Erythroblast (primary cell): ENCODE data around the gene RTF2.

Experiments used
- DNase-seq, 2 experiments: peaks; one replicate each; lab custom pipeline; 2025; lab: John Stamatoyannopoulos, UW
- GATA1 ChIP-seq: IDR thresholded peaks from 2 replicates; pipeline ENCODE4 v1.6.1; 2011; ENCODE audit warnings: low read depth, mild to moderate bottlenecking, control low read depth, low read length, moderate library complexity
- POLR2A ChIP-seq: IDR thresholded peaks from 2 replicates; pipeline ENCODE4 v1.6.1; 2011; ENCODE audit warnings: mild to moderate bottlenecking, low read length

The RTF2 gene

DNA sequence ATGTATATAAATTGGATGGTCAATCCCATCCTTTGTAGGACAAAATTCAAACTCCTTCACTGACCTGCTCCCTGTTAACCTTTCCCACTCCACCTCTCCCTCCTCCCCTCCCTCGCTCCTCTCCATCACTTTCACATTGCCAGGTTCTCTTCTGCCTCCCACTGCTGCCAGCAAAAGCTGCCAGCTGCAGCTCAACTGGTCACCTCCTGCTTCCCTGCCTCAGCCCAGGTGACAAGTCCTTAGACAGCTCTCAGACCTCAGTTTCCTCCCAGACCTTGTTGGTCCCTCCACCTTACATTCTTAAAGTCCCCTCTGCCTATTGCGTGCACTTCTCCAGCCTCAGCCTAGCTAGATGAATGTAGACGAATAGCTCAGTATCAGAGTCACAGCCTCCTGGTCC lies 23.3 kb upstream of the RTF2 start:
- no peak for DNase-seq
- TF ChIP-seq GATA1 (no peak), POLR2A (no peak)

GRCh38 chr20:56445540-56445939 lies 22.9 kb upstream of the RTF2 start:
- DNase-seq, result no peak
- no peak for TF ChIP-seq GATA1
- no peak for TF ChIP-seq POLR2A

DNA sequence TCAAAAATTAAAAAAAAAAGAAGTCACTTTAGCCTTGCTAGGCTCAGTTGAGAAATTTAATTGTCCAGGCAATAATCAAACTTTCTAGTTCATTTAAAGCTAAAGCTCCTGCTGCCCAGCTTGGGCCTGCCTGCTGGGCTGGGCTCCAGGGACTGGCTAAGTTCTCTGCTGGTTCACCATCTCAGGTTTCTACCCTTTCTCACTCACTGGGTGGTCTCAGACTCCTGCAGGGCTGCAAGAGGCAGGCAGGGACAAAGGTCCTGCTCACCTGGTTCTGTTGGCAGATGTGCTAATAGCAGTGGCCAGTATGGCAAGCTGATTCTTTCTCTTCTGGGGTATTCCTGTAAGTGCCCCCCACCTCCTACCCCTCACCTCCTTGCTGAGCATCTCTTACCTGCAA lies 21.2 kb upstream of the RTF2 start:
- no peak for DNase-seq
- TF ChIP-seq GATA1 (no peak), POLR2A (no peak)

GRCh38 chr20:56449459-56449858 lies 19.0 kb upstream of the RTF2 start:
- no peak for DNase-seq

DNA sequence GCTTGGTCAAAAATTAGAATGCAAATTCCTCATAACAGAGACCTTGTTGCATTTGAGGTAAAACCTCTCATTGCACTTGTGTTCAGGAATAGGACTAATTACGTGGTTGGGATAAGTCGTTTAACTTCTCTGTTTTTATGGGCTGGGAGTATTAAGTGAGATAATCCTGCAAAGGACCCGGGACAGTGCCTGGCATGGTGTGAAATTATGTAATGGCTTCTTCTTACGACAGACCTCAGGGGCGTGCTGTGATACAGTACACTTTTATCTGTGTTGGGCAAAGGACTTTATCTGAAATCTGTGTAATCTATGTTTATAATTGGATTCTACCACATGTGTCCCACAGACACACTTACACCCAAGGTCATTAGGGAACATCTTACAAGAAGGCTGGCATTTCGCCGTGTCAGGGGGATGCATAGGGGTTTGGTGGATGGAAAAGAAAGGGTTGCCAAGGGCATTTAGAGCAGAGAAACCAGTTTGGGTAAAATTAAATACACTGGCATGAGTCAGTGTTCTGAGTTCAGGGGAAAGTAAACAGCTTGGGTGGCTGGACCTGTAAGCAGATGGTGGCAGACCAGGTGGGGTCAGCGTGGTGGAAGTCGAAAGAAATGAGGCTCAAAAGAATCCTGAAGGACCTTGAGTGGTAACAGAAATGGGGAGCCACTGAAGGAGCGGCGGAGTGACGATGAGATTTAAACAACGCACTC lies 17.2 kb upstream of the RTF2 start:
- TF ChIP-seq POLR2A, result no peak
- DNase-seq, result no peak

More at GRCh38 chr20:56449459-56449858, 19.0 kb upstream of the RTF2 start:
- TF ChIP-seq POLR2A (no peak), GATA1 (no peak)

DNA sequence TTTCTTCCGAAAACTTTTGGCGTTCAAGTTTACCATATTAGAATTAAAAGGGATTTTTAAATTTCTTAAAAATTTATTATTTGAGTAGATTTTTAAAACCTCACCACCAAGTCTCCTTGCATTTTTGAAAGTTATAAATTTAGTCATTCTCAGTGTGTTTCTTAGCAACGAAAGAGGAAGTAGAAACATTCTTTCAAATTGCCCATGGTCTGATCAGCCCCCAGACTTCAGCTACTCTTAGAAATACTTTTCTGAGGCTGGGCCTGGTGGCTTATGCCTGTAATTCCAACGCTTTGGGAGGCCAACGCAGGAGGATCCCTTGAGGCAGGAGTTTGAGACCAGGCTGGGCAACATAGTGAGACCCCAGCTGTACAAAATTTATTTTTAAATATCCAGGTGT lies 15.1 kb upstream of the RTF2 start:
- no peak for DNase-seq
- TF ChIP-seq GATA1 (no peak), POLR2A (no peak)

GRCh38 chr20:56454754-56455153 lies 13.7 kb upstream of the RTF2 start:
- TF ChIP-seq POLR2A (no peak), GATA1 (no peak)
- DNase-seq, result no peak

DNA sequence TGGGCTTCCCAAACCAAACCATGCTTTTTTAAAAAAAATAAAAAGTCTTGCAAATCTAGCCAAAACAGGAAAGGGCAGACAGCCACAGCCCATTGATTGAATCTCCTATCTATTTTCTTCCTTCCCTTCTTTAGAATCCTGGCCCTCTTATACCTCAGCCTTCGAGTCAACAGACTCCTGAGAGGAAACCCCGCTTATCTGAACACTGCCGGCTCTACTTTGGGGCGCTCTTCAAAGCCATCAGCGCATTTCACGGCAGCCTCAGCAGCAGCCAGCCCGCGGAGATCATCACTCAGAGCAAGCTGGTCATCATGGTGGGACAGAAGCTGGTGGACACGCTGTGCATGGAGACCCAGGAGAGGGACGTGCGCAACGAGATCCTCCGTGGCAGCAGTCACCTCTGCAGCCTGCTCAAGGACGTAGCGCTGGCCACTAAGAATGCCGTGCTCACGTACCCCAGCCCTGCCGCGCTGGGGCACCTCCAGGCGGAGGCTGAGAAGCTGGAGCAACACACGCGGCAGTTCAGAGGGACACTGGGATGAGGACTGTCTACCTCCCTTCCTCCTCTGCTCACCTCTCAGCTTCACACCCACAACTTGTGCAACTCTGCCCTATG lies 10.1 kb upstream of the RTF2 start:
- peak; percentile 14 to 56 for DNase-seq

DNA sequence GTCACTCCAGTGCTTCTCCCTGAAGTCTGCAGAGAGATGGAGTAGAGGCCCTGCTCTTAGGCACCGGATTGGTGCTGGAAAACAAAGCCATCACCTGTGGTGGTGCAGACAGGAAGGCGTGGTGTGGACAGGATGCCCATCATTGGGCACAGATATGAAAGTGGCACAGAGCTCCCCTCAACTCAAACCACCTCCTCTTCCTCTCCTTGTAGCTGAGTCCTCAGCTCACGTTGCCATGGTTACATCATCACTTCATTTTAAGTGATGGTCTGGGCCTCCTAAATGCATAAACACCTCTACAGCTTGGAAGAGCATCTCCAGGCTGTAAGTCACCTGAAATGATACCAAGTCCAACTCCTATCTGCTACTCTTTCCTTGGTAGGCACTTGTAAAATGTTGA lies 8.0 kb upstream of the RTF2 start:
- TF ChIP-seq POLR2A (no peak), GATA1 (no peak)
- DNase-seq, result no peak

More for the DNA sequence above, 10.1 kb upstream of the RTF2 start:
- TF ChIP-seq GATA1 (no peak), POLR2A (no peak)

DNA sequence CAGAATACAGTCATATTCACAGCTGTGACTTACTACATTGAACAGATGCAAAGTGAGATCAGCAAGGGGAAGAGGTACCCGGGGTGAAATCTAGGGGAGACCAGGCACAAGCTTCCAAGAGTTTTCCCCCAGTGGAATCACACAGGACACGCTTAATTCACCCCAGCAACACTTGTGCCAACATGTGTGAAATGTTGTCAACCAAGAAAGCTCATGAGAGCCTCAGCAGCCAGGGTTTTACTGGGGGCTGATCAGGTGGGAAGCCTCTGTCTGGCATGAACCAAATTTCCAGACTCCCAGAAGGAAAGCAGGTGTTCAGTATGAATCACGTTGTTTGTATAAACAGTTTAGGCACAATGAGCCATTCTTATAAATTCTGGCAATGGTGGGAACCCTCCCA lies 6.9 kb upstream of the RTF2 start:
- TF ChIP-seq POLR2A (no peak), GATA1 (no peak)
- no peak for DNase-seq

DNA sequence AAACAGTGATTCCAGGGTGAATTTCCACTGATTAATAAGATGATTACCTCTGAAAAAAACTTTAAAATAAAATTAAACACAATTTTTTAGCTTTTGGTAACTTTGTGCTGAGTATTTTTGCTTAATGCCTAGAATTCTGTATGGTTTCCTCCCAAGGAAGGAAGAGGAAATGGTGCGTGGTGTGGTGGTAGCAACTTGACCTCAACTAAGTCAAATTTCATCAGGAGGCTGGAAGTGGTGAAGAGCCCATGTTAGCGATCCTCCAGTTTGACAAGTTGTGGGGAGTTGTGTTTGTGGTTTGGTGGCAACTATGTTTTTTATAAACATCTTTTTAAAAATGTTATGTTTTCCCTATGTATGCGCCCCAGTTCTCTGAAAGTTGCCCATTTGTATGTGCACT lies 5.0 kb upstream of the RTF2 start:
- TF ChIP-seq GATA1 (no peak), POLR2A (no peak)

GRCh38 chr20:56465997-56466396 lies 2.4 kb upstream of the RTF2 start:
- TF ChIP-seq POLR2A (no peak), GATA1 (no peak)
- no peak for DNase-seq

More for the DNA sequence above, 5.0 kb upstream of the RTF2 start:
- DNase-seq, result no peak

DNA sequence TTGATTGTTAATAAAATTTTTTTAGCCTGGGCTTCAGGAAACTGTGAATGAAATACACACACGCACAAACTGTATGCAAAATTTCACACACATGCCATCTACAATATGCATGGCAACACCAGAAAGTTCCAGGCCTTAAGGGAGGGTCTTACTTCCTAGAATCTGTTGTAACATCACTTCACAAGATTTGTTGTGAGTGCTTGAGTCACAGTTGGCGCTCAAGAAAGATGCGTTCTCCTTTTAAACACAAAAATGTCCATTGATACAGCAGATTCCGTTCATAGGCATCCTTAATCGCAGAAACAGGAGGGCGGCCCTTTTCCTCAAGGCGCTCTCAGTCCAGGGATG lies 485 bp upstream of the RTF2 start:
- no peak for TF ChIP-seq GATA1
- TF ChIP-seq POLR2A, result no peak
- DNase-seq, result no peak

DNA sequence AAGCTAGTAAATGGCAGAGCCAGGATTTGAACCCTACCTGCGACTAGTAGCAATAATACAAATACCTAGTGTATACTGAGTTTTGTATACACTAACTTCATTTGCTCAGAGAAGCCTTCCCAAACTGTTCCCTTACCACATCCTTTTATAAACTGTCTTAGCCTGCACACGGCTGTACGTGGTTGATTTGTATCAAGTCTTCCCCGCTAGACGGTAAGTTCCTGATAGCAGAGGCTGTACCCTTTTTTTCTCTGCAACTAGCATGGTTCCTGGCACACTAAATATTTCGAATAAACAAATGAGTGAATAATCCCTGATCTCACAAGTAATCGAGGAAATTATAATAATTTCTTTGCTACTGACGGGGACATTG lies 636 bp downstream of the RTF2 start:
- TF ChIP-seq GATA1 (no peak), POLR2A (no peak)
- peak; percentile 40 to 65 for DNase-seq

- no peak for DNase-seq
- no peak for TF ChIP-seq POLR2A
Observed at GRCh38 chr20:56483970-56484369, 15.5 kb downstream of the RTF2 start.

DNA sequence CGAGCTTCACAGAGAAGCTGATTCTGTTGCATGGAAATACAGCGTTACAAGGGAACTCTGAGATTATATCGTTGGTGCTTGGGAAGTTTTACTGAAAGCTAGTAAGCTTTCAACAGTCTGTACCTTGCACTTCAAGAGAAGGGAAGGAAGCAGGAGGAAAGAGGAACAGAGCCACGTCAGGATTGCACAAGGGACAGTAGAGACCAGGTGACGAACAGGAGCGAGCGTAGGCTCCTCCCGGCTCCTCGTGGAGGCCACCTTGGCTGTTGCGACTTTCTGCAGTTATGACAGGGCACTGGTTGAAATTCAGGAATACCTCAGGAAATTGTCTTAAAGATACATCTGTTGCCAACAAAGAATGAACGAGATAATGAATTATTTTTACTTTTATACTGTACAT lies 18.8 kb downstream of the RTF2 start:
- DNase-seq, result no peak

More for the DNA sequence above, 18.8 kb downstream of the RTF2 start:
- TF ChIP-seq POLR2A (no peak), GATA1 (no peak)
